ENCODE results near the gene TTC28.

DNA sequence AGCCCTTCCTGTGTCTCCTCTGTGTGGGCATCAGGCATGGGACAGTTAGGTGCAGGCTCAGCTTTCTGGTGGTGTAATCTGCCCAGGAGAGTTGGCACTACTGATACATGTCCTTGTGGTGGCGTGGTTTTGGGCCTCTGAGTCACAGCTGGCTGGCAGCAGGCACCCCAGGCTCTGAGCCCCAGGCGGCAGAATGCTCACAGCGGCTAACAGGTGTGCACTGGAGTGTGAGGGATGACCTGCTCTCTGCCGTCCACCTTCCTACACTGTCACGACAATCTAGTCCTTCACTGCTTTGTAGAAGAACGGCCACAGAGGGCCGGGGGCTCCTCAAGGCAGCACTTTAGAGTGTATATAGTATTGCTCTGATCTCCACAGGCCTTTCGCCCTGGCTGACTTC lies 660.3 kb downstream of the TTC28 start:
- TF ChIP-seq, protein P1, sequence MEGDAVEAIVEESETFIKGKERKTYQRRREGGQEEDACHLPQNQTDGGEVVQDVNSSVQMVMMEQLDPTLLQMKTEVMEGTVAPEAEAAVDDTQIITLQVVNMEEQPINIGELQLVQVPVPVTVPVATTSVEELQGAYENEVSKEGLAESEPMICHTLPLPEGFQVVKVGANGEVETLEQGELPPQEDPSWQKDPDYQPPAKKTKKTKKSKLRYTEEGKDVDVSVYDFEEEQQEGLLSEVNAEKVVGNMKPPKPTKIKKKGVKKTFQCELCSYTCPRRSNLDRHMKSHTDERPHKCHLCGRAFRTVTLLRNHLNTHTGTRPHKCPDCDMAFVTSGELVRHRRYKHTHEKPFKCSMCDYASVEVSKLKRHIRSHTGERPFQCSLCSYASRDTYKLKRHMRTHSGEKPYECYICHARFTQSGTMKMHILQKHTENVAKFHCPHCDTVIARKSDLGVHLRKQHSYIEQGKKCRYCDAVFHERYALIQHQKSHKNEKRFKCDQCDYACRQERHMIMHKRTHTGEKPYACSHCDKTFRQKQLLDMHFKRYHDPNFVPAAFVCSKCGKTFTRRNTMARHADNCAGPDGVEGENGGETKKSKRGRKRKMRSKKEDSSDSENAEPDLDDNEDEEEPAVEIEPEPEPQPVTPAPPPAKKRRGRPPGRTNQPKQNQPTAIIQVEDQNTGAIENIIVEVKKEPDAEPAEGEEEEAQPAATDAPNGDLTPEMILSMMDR (IDR thresholded peaks at IDR 0.05), result no peak
- TF ChIP-seq POLR2A (IDR thresholded peaks at IDR 0.05), result no peak

All from heart left ventricle (tissue), 13 donors.